ENCODE data around the gene GALNT9.
"Not testable (repeated sequence)": the region's sequence is repeated elsewhere in the genome, so short reads cannot be mapped to it uniquely, and the experiment has no call there.

Gene GALNT9

DNA sequence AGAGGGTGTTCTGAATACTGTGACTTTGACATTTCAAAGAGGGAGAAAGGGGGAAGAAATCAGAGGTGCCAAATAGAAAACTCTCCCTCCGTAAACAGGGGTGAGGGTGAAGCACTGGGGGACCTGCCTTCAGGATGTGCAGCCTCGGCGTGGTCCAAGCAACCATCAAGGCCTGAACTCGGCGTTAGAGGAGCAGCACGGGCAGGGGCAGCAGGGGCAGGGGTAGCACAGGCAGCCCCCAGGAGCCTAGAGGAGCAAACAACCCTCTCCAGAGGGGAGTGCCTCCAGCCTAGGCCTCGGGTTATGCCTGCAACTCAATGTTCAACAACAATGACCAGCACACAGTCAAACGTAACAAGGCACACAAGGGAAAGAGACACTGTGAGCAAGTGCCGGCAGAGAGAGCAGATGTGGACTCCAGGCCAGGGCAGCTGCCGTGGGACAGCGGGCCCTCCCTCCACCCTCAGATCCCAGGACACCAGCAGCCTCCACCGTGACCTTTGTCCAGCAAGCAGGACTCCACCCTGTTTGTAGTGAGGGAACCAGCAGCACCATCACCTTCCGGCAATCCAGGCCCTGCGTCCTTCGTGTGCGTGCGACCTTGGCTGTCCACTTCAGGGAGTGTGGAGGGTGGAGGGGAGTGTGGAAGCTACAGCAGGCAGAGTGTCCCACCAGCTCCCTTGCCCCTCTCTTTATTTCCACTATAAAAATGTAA lies 18.0 kb downstream of the GALNT9 start:
- no peak for DNase-seq

DNA sequence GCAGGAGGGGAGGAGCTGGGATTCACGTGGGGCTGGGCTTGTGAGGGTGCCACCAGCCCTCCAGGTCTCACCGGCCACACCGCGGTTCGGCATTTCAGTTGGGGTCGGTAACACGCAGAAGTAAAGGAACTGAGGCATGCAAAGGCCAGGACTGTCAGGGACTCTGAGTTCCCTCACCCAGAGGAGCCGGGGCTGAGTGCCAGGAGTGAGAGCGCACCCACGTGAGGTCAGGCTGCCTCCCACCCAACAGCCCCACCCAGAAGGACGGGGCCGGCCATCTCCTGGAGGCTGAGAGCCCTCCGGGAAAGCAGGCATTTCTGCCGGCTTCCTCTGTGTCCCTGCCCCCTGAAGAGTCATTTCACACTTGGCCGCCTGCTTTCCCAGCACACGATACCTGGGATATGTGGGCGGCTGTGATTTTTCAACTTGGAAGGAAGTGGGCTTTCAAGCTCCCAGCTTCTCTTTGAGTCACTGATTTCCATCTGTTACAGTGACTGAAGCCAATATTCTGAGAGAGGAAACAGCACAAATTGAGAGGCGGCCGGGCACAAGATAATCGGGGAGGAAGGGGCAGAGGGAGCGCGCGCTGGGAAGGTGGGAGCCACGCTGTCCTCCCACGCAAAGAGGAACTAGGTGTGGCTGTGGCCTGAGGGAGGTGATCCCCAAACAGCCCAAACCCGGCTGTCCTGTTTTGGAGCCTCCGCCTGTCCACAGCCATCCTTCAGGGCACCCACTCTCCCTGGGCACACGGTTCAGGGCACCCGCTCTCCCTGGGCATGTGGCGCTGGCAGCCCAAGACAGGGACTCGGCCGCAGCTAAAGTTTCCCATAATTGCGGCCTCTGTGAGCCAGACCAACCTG lies 19.0 kb downstream of the GALNT9 start:
- no peak for DNase-seq

DNA sequence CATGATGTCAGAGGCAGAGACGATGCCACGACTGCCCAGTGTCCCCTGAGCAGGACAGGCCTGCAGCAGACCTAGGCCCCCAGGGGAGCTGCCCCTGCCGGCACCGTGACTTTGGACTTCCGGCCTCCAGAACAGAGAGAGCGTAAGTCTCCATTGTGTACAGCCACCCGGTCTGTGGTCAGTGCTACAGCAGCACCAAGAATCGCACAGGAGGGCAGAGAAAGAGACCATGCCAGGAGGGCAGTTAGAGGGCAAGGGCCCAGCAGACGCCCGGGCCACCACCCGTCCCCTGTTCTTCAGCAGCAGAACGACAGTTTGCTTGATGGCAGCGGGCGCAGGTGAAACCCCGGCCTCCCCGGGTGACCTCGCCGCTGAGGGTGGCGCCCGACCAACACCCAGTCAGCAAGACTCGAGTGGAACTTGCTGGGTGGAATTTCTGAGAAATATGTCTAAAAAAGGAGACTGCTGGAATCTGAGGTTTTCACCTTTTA lies 19.7 kb downstream of the GALNT9 start:
- no peak for DNase-seq

DNA sequence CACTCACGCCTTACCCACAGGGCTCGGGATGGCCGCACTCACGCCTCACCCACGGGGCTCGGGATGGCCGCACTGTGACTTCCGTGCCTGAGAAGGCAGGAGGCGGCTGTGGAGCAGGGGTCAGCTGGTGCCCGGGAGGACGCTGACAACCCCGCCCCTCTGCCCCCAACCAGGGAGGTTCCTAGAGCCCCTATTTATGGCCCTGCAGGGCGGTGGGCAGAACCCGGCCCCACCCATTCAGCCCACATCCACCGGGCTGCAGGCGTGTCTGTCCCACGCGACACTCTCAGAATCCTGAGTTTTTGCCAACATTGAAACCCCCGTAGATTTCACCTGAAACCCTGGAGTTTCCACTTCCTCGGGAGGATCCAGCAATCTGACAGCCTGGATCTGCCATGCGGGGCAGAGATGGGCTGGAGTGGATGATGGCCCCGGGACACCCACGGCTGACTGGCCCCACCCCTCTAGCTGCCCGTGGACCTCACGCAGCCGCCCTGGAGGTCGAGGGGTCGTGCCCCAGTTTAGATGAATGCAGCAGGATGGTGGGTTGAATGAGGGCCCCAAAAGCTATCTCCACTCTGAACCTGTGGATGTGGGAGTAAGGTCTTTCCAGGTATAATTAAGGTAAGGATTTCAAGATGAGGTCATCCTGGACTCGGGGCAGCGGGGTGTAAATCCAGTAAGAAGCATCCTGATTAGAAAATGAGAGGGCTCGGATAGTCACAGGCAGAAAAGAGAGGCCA lies 20.4 kb downstream of the GALNT9 start:
- no peak for DNase-seq

DNA sequence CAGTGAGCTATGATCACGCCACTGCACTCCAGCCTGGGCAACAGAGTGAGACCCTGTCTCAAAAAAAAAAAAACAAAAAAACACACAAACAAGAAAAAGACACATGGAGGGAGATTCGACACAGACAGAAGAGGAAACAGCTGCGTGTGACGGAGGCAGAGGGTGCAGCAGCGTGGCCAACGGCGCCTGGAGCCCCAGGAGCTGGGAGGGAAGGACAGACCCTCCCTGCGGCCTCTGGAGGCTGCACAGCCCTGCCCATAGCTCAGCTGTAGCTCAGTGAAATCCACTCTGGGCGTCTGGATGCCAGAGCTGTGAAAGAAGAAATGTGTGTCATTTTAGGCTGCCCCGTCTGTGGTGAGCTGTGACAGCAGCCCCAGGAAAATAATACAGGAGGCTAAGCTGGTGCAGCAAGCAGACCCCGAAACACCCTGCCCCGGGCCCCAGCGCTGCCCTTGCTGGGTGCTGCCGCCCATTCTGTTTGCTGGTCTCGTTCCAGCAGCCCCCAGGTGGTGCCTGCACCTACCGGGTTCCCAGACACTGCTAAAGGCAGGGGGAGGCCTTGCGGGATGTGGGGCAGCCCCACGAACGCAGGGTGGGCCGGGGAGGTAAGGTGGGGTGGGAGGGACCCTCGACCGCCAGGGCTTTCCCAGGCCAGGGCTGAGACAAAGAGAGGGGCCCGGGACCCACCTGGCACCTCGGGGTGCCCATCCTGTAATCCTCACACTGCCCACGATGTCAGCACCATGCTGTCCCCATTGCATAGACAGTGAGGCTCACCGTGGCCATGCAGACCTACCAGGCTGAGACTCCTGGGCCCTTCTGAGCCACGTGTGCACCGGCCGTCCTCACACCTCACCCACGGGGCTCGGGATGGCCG lies 21.2 kb downstream of the GALNT9 start:
- no peak for DNase-seq

DNA sequence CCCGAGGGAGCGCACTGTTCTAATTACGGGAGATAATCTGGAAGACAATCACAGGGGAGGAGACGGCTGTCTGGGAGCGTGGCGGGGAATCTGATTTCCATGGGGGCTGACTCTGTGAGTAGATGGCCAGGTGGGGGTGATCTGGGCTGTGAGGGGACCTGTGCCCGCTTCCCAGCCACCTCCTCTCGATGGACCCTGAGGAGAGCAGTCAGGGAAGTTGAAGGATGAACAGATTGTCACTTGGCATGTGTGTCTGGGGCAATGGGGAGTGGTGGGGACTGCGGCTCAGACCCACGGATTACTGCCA lies 22.6 kb downstream of the GALNT9 start:
- DNase-seq: no peak

DNA sequence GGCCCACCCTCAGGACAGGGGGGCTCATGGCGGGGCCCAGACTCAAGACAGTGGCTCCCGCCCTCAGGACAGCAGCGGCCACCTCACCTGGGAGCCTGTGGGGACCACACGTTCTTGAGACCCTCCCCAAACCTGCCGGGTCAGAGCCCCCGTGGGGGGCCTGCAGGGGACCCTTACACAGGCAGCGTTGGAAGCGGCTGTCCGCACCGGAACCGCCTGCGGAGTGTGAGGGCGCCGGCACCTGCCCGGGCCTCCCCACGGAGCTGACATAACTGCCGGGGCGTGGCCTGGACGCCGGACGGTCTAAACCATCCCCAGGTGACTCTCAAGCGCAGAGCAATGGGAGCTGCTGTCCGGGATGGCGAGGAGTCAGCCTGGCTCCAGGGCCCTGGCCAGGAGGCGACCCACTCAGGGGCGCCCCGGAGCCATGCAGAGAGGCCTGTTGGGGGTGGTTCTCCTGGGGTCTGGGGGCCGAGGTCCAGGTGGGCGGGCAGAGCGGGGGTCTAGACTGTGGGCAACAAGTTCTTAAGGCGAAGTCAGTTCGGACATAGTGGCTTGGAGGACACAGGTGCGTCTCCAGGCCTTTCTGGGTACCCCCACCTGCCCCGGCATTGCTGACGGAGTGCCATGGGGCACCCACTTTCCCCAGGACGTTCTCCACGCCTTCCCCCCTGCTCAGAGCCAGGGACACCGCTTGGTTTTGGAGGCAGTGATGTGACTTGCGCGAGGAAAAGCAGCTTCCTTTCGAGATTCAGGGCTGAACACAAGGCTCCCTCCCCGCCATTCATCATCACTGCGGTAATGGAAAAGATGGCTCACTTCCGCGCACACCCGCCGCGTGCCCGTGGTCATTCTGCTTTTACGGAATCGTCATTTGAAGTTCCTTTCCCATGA lies 23.2 kb downstream of the GALNT9 start:
- no peak for DNase-seq

DNA sequence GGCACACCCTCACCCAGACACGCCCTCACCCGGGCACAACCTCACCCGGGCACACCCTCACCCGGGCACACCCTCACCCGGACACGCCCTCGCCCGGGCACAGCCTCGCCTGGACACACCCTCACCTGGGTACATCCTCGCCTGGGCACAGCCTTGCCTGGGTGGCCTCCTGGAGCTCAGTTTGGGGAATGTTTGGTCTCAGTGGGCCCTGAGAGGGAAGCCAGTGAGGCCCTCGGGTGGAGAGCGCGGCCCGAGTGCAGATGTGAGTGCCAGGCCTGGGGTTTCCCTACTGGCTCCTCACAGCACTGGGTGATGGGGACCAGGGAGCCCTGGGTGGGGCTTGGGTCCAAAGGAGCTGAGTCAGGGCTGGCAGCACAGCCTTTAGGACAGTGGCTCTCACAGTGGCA lies 23.8 kb downstream of the GALNT9 start:
- DNase-seq: no peak

DNA sequence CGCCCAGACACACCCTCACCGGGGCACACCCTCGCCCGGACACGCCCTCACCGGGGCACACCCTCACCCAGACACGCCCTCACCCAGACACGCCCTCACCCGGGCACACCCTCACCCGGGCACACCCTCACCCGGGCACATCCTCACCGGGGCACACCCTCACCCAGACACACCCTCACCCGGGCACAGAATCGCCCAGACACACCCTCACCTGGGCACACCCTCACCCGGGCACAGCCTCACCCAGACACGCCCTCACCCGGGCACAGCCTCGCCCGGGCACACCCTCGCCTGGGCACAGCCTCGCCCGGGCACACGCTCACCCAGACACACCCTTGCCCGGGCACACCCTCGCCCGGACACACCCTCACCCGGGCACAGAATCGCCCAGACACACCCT lies 24.5 kb downstream of the GALNT9 start:
- not testable (repeated sequence) for DNase-seq

DNA sequence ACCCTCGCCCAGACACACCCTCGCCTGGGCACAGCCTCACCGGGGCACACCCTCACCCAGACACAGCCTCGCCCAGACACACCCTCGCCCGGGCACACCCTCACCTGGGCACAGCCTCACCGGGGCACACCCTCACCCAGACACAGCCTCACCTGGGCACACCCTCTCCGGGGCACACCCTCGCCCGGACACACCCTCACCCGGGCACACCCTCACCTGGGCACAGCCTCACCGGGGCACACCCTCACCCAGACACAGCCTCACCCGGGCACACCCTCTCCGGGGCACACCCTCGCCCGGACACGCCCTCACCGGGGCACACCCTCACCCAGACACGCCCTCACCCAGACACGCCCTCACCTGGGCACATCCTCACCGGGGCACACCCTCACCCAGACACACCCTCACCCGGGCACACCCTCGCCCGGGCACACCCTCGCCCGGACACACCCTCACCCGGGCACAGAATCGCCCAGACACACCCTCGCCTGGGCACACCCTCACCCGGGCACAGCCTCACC lies 25.5 kb downstream of the GALNT9 start:
- not testable (repeated sequence) for DNase-seq

DNA sequence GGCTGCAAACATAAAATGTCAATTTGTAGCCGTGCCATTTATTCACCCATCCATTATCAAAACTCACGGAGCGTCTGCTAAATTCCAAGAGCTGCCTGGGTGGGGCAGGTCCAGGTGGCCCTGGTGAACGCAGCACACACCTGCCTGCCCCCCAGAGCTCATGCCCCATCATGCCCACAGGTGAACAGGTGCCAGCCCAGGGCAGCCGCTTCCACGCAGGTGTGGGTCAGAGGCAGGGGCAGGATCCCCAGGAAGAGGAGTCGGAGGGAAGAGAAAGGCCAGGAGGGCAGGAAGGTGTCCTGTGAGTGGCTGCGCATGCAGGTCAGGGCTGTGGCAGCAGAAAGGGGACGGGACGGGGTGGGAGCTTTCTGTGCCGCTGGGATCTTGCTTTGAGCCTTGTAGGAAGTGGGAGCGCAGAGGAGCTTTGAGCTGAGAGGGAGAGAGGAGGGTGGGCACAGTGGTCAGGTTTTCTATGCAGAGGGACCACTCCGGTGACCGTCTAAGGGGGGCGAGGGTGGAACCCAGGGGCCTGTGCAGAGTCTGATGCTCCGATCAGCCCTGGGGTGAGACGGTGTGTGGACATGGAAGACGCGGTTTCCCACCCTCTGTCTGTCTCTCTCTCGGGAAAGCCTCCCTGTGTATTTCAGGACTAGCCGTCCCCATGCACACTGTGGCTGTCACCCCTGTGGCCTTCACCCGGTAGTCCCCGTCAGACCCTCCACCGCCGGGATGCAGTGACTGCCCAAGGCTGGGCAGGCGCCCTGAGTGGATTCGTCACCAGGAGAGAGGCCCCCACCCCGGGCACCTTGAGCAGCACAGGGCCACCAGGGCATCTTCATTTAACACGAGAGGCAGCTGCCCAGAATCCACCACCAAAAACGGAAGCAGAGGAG lies 26.7 kb downstream of the GALNT9 start:
- no peak for DNase-seq

DNA sequence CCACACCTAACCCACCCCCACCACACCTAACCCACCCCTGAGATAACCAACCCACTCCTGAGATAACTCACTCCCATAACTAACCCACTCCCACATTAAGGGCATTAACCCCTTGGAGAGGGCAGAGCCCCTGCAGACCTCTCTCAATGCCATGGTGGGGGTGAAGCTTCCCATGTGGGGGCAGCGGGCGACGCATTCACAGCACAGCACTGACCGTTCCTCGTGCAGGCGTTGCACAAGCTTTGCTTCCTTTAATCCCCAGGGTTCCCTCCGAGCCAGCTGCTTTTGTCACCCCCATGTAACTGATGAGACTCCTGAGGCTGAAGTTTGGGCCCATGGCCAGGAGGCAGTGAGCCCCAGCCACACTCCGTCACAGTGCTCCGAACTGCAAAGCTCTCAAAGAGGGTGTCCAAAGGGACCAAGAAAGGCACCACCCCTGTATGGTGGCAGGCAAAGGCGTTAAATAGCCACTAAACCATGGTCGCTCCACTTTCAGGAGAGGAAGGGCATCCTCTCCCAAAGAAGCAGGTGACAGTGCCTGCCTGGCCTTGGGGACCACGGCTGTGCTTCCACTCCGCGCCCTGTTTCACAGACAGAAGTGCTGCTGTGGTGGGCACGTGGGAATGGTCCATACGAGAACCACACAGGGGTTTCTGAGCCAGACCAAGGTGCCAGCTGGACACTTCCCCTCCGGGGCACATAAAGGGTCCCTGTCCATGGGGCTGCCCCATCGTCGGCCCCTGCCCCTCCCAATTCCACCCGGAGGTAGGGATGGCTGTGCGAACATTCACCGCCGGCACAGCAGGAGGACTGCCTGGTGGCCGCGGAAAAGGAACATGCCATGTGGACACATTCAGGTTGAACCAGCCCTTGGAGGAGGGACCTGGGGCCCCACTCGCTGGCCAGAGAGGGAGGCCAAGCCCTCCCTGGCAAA lies 28.3 kb downstream of the GALNT9 start:
- no peak for DNase-seq

DNA sequence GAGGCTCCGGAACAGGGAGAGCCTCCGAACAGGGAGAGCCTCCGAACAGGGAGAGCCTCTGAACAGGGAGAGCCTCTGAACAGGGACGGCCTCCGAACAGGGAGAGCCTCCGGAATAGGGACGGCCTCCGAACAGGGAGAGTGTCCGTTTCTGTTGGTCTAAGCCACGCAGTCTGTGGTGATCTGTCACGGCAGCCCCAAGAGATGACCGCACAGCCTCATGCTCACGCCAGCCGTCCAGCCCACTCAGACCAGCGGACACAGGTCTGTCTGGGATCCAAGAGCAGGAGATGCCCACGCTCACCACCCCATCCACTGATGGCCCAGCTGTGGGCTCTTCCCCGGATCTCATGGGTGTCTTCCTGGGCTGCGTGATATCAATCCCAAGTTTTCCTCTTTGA lies 33.3 kb downstream of the GALNT9 start:
- no peak for DNase-seq

DNA sequence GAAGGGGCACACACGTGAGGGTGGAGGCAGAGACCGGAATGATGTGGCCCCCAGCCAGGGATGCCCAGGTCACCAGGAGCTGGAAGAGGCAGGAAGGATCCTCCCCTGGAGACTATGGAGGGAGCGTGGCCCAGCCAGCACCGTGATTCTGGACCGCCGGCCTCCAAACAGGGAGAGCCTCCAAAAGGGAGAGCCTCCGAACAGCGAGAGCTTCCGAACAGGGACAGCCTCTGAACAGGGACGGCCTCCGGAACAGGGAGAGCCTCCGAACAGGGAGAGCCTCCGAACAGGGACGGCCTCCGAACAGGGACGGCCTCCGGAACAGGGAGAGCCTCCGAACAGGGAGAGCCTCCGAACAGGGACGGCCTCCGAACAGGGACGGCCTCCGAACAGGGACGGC lies 33.8 kb downstream of the GALNT9 start:
- not testable (repeated sequence) for DNase-seq

DNA sequence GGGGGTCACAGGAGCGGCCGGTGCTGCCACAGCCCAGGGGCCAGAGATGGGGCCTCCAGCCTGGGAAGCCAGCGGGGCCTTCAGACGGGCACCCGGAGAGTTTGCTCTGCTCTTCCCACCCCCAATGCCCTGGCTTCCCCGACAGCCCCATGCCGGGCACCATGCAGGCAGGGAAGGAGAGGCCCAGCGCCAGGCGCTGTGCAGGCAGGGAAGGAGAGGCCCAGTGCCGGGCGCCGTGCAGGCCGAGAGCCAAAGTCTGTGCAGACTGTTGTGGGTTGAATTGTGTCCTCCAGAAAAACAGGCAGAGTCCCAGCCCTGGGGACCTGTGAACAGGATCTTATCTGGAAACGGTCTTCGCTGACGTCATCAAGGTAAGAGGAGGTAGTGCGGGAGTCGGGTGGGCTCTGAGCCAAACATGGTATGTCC lies 34.3 kb downstream of the GALNT9 start:
- DNase-seq: no peak

DNA sequence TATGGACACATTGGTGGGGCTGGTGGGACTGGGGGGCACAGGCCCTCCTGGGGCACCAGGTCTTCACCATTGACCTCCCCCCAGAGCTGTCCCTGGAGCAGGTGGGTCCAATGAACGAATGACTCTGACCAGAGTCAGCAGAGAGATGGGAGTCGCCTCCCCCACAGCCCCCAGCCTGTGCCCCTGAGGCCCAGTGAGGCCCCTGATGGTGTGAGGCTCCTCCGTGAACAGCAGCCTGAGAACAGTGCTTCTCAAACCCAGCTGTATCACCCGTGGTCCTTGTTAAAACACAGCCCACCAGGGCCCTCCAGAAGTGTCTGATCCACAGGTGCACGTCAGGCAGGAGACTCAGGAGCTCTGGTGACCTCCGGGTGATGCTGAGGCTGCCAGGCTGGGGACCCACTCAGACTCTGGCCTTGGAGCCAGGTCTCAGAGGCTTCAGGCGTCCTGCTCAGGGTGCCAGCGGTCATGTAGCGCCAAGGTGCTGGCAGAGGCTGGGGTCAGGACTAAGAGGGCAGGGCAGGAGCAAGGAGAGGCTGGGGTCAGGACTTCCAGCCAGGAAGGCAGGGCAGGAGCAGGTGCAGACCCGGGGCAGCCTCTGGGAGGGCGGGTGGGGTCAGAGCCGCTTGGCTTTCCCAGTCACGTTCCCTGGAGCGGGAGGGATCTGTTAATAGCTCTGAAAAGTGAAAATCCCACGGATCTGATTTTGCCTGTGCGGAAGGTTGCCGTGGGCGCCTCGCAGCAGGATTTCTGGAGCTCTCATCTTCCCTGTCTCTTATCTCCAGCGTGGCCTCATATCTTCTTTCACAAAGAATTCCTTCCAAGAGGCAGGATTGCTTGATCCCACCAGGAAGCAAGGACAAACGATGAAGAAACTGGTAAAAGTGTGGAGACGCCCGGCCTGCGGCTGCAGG lies 35.0 kb downstream of the GALNT9 start:
- DNase-seq: no peak
